NB4 (cell line): ENCODE data around the gene BAK1.

Experiments
- DNase-seq: peaks from one replicate; pipeline ENCODE4 v3.0.0; 2010; ENCODE audit warnings: low read depth
- H3K4me3 ChIP-seq: one replicate; pipeline ENCODE4 v1.5.1; 2011; ENCODE audit warnings: mild to moderate bottlenecking, low read depth, low read length, moderate library complexity
- CTCF ChIP-seq: IDR thresholded peaks from one replicate; pipeline ENCODE4 v1.5.1; 2012; ENCODE audit warnings: low read depth, low read length
- MYC ChIP-seq: IDR thresholded peaks from 2 replicates; pipeline ENCODE4 v1.6.1; 2011; ENCODE audit warnings: low read depth, low read length
- POLR2A ChIP-seq: IDR thresholded peaks from 2 replicates; pipeline ENCODE4 v1.6.1; 2011; ENCODE audit warnings: mild to moderate bottlenecking; ENCODE audit not compliant: insufficient read length; ENCODE audit errors: extremely low read depth
- TF ChIP-seq, protein P1 (sequence below): IDR thresholded peaks from 2 replicates; pipeline ENCODE4 v1.6.1; 2011; ENCODE audit warnings: low read depth, low read length

The BAK1 gene

DNA sequence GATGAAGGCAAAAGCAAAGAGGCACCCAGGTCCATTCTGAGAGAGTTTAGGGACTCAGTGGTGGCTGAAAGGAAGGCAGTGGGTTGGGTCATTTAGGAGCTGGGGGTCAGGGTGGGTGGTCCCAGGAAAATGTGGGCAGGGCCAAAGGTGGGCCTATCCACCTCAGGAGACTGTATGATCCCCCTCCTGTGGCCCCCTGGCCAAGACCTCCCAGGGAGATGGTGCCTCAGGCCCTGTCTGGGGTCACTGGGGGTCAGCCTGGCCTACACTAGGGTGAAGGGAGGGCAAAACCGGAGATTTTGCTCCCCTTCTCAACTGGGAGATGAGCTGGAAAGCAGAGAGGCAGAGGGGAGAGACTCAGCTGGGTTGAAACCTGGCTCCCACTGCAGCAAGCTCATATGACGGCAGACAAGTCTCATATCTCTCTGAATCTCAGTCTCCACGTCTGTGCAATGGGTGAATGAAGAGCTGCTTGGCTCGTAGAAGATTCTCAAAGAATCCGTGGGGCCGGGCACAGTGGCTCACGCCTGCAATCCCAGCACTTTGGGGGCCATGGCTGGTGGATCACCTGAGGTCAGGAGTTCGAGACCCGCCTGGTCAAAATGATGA is 11.5 kb upstream of the BAK1 start:
- TF ChIP-seq CTCF (no peak), POLR2A (no peak), MYC (no peak)
- TF ChIP-seq, protein P1, sequence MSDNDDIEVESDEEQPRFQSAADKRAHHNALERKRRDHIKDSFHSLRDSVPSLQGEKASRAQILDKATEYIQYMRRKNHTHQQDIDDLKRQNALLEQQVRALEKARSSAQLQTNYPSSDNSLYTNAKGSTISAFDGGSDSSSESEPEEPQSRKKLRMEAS = no peak
- H3K4me3 ChIP-seq = no peak overlapping the region
- DNase-seq = no peak

GRCh38 chr6:33590531-33591198 is 10.6 kb upstream of the BAK1 start:
- TF ChIP-seq MYC (no peak), POLR2A (no peak), CTCF (no peak)
- TF ChIP-seq, protein P1 = no peak
- H3K4me3 ChIP-seq = no peak overlapping the region
- DNase-seq = no peak

GRCh38 chr6:33589731-33590530 is 9.9 kb upstream of the BAK1 start:
- no peak for TF ChIP-seq POLR2A
- peak; percentile 87 for TF ChIP-seq CTCF
- no peak overlapping the region for H3K4me3 ChIP-seq
- DNase-seq = peak; percentile 53

GRCh38 chr6:33589392-33589730 is 9.3 kb upstream of the BAK1 start:
- H3K4me3 ChIP-seq = no peak overlapping the region

GRCh38 chr6:33588894-33589293 is 8.8 kb upstream of the BAK1 start:
- DNase-seq = no peak
- no peak overlapping the region for H3K4me3 ChIP-seq

More at GRCh38 chr6:33589392-33589730, 9.3 kb upstream of the BAK1 start:
- TF ChIP-seq, protein P1 = no peak
- TF ChIP-seq POLR2A (no peak), CTCF (no peak), MYC (no peak)
- DNase-seq = no peak

More at GRCh38 chr6:33588894-33589293, 8.8 kb upstream of the BAK1 start:
- TF ChIP-seq, protein P1 = no peak
- no peak for TF ChIP-seq CTCF
- no peak for TF ChIP-seq POLR2A
- TF ChIP-seq MYC = no peak
